GM13976 (cell line): ENCODE results near the gene SEC14L1.

Source experiments
- DNase-seq: peaks from one replicate; pipeline ENCODE4 v3.0.0; 2012; ENCODE audit warnings: low spot score
- CTCF ChIP-seq: IDR thresholded peaks from 2 replicates; pipeline ENCODE4 v1.5.1; 2012; ENCODE audit warnings: borderline replicate concordance, mild to moderate bottlenecking; ENCODE audit not compliant: insufficient read depth; ENCODE audit errors: extremely low read depth, missing control alignments, control extremely low read depth
- in situ Hi-C: fragments of 300-500 bp; cut with MboI; formaldehyde crosslinking; loops from one replicate; pipeline ENCODE4 v1.12.0; 2022; ENCODE audit warnings: low sequenced_read_pairs, mixed read lengths, inconsistent platforms; ENCODE audit not compliant: unreplicated experiment

The SEC14L1 gene

GRCh38 chr17:77209330-77209748, 68.6 kb downstream of the SEC14L1 start:
- in situ Hi-C loops, result no loop called here
- DNase-seq, result no peak
- TF ChIP-seq CTCF, result no peak

GRCh38 chr17:77210331-77210730, 69.6 kb downstream of the SEC14L1 start:
- TF ChIP-seq CTCF, result no peak
- no peak for DNase-seq
- in situ Hi-C loops, result no loop called here

- peak; percentile 61 for DNase-seq
- no peak for TF ChIP-seq CTCF
- in situ Hi-C loops, result no loop called here
Observed at GRCh38 chr17:77210946-77211541, 70.3 kb downstream of the SEC14L1 start.

- no peak for TF ChIP-seq CTCF
- in situ Hi-C loops, result no loop called here
- DNase-seq, result no peak
Observed at GRCh38 chr17:77211681-77212080, 70.9 kb downstream of the SEC14L1 start.

- peak; percentile 92 for DNase-seq
- in situ Hi-C loops, result no loop called here
- TF ChIP-seq CTCF, result no peak
Observed at GRCh38 chr17:77212081-77212832, 71.5 kb downstream of the SEC14L1 start.

- no peak for TF ChIP-seq CTCF
- in situ Hi-C loops, result no loop called here
- DNase-seq, result no peak
Observed at GRCh38 chr17:77212833-77213777, 72.3 kb downstream of the SEC14L1 start.
